Right cardiac atrium (tissue), 5 donors: ENCODE data around the gene TRIM71. TPM values are rescaled to one million over a fixed set of nuclear protein-coding genes. Genes with fewer than 3 reads are reported as not detected.
"Not testable (repeated sequence)": the region's sequence is repeated elsewhere in the genome, so short reads cannot be mapped to it uniquely, and the experiment has no call there.

Experiments used
- ATAC-seq, 2 donors: fragments of 200-7000 bp; cut with Tn5 transposase; one replicate each; pipeline versions ENCODE4 v1.8.0 to v1.9.1; 2020; ENCODE audit warnings: moderate library complexity in 2 of 2, mild to moderate bottlenecking in 1 of 2
- DNase-seq, 3 donors: peaks; one replicate each; pipeline ENCODE4 v3.0.0-alpha.2; 2020
- H3K27ac ChIP-seq: one replicate; pipeline ENCODE4 v1.5.1; 2013; ENCODE audit warnings: mild to moderate bottlenecking, low read length, control low read depth, moderate library complexity
- H3K27me3 ChIP-seq: one replicate; pipeline ENCODE4 v1.6.1; 2013; ENCODE audit not compliant: control insufficient read depth, insufficient read depth
- H3K4me1 ChIP-seq: one replicate; pipeline ENCODE4 v1.6.1; 2013; ENCODE audit warnings: low read length; ENCODE audit not compliant: control insufficient read depth, insufficient read depth
- H3K4me3 ChIP-seq: one replicate; pipeline ENCODE4 v1.5.1; 2013; ENCODE audit warnings: low read length, control low read depth
- H3K9me3 ChIP-seq: one replicate; pipeline ENCODE4 v1.6.1; 2013; ENCODE audit warnings: low read length; ENCODE audit not compliant: control insufficient read depth
- WGBS: extraction: QIAGEN DNeasy Blood & Tissue Kit; methylation state at CpG from one replicate; pipeline ENCODE4 v1.1.7; 2013; 5-methylcytosine and 5-hydroxymethylcytosine counted together
- intact Hi-C, 4 donors: fragments of 100-400 bp; cut with DNase I; formaldehyde crosslinking; loops; one replicate each; pipeline versions ENCODE4 v1.11.0 to v1.14.0; 2022 to 2023
- polyA plus RNA-seq: library from polyadenylated mRNA; stranded (reverse); fragments of 200-250 nt; gene quantifications from one replicate; pipeline ENCODE4 v1.2.3, GENCODE V29; 2013
- total RNA-seq, 4 donors: library from RNA; stranded (reverse); fragmentation: NEBNext Ultra II Directional; extraction: Animal tissue kit (Norgen Biotek cat#: 25700); gene quantifications; one replicate each; pipeline ENCODE4 v1.2.1, GENCODE V29; 2021
- donor health status: healthy with polysubstance abuse.
- donor health status: DM: no; HTN: yes; CAD: no.
- donor health status: DM: no; HTN: no; CAD: no.
- donor health status: DM: no; HTN: yes; CAD: no; lungs with severe emphysema.
- donor health status: DM: yes; HTN: yes; CAD: no.

The TRIM71 gene
- total and polyA plus RNA-seq, 5 donors, result not detected

- intact Hi-C loops, result no loop called here
Measured at GRCh38 chr3:32844322-32844654, 26.5 kb downstream of the TRIM71 start.

DNA sequence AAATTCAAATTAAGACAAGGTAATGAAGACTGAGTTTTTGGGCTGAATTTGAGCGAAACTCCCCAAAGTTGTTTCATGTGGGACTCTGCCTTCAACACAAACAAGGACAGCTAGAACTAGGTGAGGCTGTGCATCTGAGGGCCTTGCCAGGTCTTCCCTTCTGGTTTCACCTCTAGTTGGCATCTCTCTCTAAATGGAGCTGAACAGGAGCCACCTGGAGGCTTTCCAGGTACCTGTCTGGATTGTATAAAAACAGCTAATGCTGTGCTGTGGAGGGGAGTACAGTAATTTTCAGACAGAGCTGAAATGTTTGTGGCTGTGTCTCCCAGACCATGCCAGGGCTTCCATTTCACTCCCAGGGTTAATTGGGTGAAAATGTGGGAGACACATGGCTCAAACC, 27.1 kb downstream of the TRIM71 start:
- intact Hi-C loops, result no loop called here
- Histone ChIP-seq H3K4me1 (peaks cover 2% of the 10 kb centered on the region), H3K4me3 (no peak overlapping the region), H3K27ac (no peak overlapping the region), H3K27me3 (no peaks in the 10 kb centered on the region), H3K9me3 (no peaks in the 10 kb centered on the region)
- ATAC-seq, result no peak
- whole genome bisulfite sequencing, result 100% methylated on average over 1 of the region's 1 CpG
- no peak for DNase-seq

More at GRCh38 chr3:32844322-32844654, 26.5 kb downstream of the TRIM71 start:
- H3K4me3 ChIP-seq, result no peak overlapping the region
- no peaks in the 10 kb centered on the region for H3K27me3 ChIP-seq
- DNase-seq (no peak), ATAC-seq (no peak)
- H3K4me1 ChIP-seq, result peaks cover 2% of the 10 kb centered on the region
- H3K9me3 ChIP-seq, result no peaks in the 10 kb centered on the region
- no peak overlapping the region for H3K27ac ChIP-seq
- 91% methylated on average over 7 of the region's 7 CpGs for WGBS

DNA sequence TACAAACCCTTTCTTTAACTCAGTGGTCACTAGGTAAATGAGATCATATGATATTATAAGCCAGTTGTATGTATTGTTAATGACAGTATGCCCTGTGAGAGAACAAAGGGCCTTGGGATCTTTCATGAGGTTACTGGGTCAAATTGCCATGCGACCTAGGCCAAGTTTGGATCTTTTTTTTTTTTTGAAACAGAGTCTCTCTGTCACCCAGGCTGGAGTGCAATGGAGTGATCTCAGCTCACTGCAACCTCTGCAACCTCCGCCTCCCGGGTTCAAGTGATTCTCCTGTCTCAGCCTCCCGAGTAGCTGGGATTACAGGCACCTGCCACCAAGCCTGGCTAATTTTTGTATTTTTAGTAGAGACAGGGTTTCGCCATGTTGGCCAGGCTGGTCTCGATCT, 27.7 kb downstream of the TRIM71 start:
- H3K4me3 ChIP-seq, H3K9me3 ChIP-seq, intact Hi-C loops, H3K4me1 ChIP-seq, DNase-seq, H3K27ac ChIP-seq, ATAC-seq, H3K27me3 ChIP-seq: not testable (repeated sequence)
- 96% methylated on average over 6 of the region's 6 CpGs for WGBS

DNA sequence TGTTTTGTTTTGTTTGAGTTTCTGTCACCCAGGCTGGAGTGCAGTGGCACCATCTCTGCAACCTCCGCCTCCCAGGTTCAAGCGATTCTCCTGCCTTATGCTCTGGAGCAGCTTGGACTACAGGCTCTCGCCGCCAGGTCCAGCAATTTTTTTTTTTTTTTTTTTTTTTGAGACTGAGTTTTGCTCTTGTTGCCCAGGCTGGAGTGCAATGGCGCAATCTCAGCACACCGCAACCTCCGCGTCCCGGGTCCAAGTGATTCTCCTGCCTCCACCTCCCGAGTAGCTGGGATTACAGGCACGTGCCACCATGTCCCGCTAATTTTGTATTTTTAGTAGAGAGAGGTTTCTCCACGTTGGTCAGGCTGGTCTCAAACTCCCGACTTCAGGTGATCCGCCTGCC, 29.2 kb downstream of the TRIM71 start:
- H3K4me3 ChIP-seq, H3K9me3 ChIP-seq, intact Hi-C loops, H3K27ac ChIP-seq, H3K4me1 ChIP-seq, H3K27me3 ChIP-seq, DNase-seq, ATAC-seq: not testable (repeated sequence)
- WGBS, result 94% methylated on average over 15 of the region's 15 CpGs

DNA sequence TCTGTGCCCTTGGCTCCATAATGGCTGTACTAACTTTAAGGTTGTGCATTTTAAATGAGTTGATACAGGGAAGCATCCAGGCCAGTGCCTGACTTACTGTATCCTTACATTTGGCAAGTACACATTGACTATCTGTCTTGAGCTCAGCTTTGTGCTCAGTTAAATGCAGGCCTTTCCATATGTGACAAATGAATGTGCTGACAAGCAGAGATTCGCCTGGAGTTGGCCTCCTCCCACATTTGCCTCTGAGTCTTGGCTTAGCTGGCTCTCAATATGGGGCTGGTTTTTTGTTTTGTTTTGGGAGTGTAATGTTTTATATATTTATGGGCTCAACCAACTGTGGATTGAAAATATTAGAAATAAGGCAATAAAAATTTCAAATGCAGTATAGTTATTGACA, 29.7 kb downstream of the TRIM71 start:
- 47% methylated on average over 1 of the region's 1 CpG for WGBS
- DNase-seq (no peak), ATAC-seq (peak; percentile 59 to 67)
- Histone ChIP-seq H3K27me3 (no peaks in the 10 kb centered on the region), H3K9me3 (no peaks in the 10 kb centered on the region), H3K27ac (no peak overlapping the region), H3K4me3 (no peak overlapping the region), H3K4me1 (peaks cover 2% of the 10 kb centered on the region)
- intact Hi-C loops, result no loop called here

DNA sequence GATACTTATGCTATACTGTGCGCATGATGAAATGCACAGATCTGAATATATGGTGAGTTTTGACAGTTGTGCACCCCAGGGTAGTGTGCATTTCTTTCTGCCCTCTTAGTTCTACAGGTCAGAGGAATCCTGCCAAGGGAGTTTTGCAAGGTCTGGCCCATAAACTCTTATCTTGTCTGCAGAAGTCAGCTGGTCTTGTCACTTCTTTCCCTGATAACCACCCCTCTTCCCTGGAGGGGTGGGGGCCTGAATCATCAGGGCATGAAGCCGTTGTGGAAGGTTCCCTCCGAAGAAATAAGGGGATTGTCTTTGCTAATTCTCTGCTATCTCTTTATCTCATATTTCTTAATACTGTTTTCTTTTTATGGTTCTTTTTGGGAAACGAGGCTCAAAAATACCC, 30.4 kb downstream of the TRIM71 start:
- WGBS, result 34% methylated on average over 4 of the region's 4 CpGs
- intact Hi-C loops, result no loop called here
- no peak overlapping the region for H3K4me3 ChIP-seq
- H3K4me1 ChIP-seq, result peaks cover 2% of the 10 kb centered on the region
- H3K27me3 ChIP-seq, result no peaks in the 10 kb centered on the region
- ATAC-seq (peak; percentile 44 to 74), DNase-seq (no peak)
- no peak overlapping the region for H3K27ac ChIP-seq
- no peaks in the 10 kb centered on the region for H3K9me3 ChIP-seq

DNA sequence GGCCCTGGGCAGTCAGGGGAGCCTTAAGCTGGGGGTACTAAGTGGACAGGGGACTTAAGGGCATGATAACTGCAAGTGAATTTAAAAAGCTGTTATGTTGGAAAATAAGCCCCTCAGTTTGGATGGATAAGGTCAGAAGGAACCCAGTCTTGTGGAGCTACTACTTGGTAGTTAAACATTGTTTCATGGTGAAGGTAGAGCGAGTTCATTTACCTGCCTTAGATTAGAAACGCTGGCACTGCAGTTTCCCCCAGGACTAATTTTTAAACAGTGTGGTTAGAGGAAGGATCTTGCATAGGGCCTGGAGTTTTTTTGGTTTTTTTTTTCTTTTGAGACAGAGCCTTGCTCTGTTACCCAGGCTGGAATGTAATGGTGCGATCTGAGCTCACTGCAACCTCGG, 31.2 kb downstream of the TRIM71 start:
- intact Hi-C loops, result no loop called here
- 92% methylated on average over 4 of the region's 4 CpGs for WGBS
- no peak overlapping the region for H3K27ac ChIP-seq
- H3K27me3 ChIP-seq, result no peaks in the 10 kb centered on the region
- no peaks in the 10 kb centered on the region for H3K9me3 ChIP-seq
- DNase-seq (no peak), ATAC-seq (no peak)
- no peak overlapping the region for H3K4me3 ChIP-seq
- H3K4me1 ChIP-seq, result peaks cover 2% of the 10 kb centered on the region

GRCh38 chr3:32850226-32850625, 32.4 kb downstream of the TRIM71 start:
- Histone ChIP-seq H3K27me3 (no peaks in the 10 kb centered on the region), H3K4me1 (peaks cover 2% of the 10 kb centered on the region), H3K9me3 (no peaks in the 10 kb centered on the region), H3K27ac (no peak overlapping the region), H3K4me3 (no peak overlapping the region)
- DNase-seq (no peak), ATAC-seq (no peak)
- intact Hi-C loops, result no loop called here
- 51% methylated on average over 3 of the region's 3 CpGs for WGBS

GRCh38 chr3:32850636-32851035, 32.8 kb downstream of the TRIM71 start:
- WGBS, result 68% methylated on average over 5 of the region's 5 CpGs
- no peak for DNase-seq
- ATAC-seq, result no peak
- Histone ChIP-seq H3K9me3 (no peaks in the 10 kb centered on the region), H3K27me3 (no peaks in the 10 kb centered on the region), H3K4me1 (peaks cover 2% of the 10 kb centered on the region), H3K4me3 (no peak overlapping the region), H3K27ac (no peak overlapping the region)
- intact Hi-C loops, result no loop called here

- ATAC-seq, result no peak
- peaks cover 2% of the 10 kb centered on the region for H3K4me1 ChIP-seq
- no peak overlapping the region for H3K27ac ChIP-seq
- DNase-seq, result no peak
- intact Hi-C loops, result no loop called here
- H3K9me3 ChIP-seq, result no peaks in the 10 kb centered on the region
- H3K4me3 ChIP-seq, result no peak overlapping the region
- H3K27me3 ChIP-seq, result no peaks in the 10 kb centered on the region
- WGBS, result 86% methylated on average over 4 of the region's 4 CpGs
Measured at GRCh38 chr3:32852146-32852545, 34.3 kb downstream of the TRIM71 start.

- WGBS, result 72% methylated on average over 3 of the region's 3 CpGs
- no peak overlapping the region for H3K27ac ChIP-seq
- H3K4me3 ChIP-seq, result no peak overlapping the region
- DNase-seq, result no peak
- H3K27me3 ChIP-seq, result no peaks in the 10 kb centered on the region
- ATAC-seq, result no peak
- H3K9me3 ChIP-seq, result no peaks in the 10 kb centered on the region
- intact Hi-C loops, result no loop called here
- no peaks in the 10 kb centered on the region for H3K4me1 ChIP-seq
Measured at GRCh38 chr3:32855350-32855953, 37.7 kb downstream of the TRIM71 start.

DNA sequence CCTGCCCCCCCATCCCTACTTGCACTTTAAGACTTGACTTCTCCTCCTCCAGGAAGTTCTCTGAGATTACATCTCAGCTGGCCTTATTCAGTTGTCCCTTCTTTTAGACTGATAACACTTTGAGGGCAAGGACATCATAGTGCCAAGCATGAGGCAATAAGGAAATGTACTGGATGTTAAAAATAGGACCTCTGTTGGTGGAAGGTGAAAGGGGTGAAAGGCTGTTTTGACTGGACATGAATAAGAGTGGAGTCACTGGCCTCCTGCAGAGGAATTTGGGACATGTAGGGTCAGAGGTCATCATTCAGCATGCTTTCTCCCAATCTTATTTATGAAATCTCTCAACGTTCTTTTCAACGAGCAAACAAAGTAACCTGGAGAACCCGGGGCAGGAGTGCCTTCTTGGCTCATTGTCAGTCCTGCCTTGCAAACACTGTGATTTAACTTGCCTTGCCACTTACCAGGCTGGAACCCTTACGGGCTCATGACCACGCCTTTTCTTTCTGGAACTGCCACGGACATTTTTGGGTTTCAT, 38.6 kb downstream of the TRIM71 start:
- DNase-seq, result no peak
- no peak overlapping the region for H3K4me3 ChIP-seq
- WGBS, result 58% methylated on average over 6 of the region's 6 CpGs
- no peaks in the 10 kb centered on the region for H3K4me1 ChIP-seq
- no peak overlapping the region for H3K27ac ChIP-seq
- intact Hi-C loops, result no loop called here
- H3K9me3 ChIP-seq, result no peaks in the 10 kb centered on the region
- no peaks in the 10 kb centered on the region for H3K27me3 ChIP-seq
- ATAC-seq, result no peak
